SU-DHL-6 (cell line): ENCODE data around the gene TMIGD1.

Source experiments
- CTCF ChIP-seq: fragments of 200-600 bp; sonication (generic); IDR thresholded peaks from one replicate; pipeline ENCODE4 v1.5.1; 2017; ENCODE audit warnings: antibody characterized with exemption, mild to moderate bottlenecking, low read length, moderate library complexity; ENCODE audit not compliant: insufficient read depth, poor library complexity, severe bottlenecking
- EZH2phosphoT487 ChIP-seq: fragments of 200-600 bp; sonication (generic), shearing (Covaris generic); conservative IDR thresholded peaks from 2 replicates; pipeline ENCODE4 v1.6.1; 2018; ENCODE audit warnings: mild to moderate bottlenecking, antibody characterized with exemption, low read length, moderate library complexity, mixed read lengths

- TF ChIP-seq CTCF (no peak), EZH2phosphoT487 (no peak)
These were observed 24.3 kb downstream of the TMIGD1 start for GRCh38 chr17:30309591-30309990.
